NT2/D1 (cell line): ENCODE data around the gene FAM174B.

Experiments
- DNase-seq: peaks from one replicate; pipeline ENCODE4 v3.0.0-alpha.2; 2011; ENCODE audit warnings: low read depth, low spot score
- H3K27me3 ChIP-seq: 2 replicates; pipeline ENCODE4 v1.6.0; 2011; ENCODE audit warnings: mild to moderate bottlenecking; ENCODE audit not compliant: insufficient read length, insufficient read depth
- H3K36me3 ChIP-seq: 2 replicates; pipeline ENCODE4 v1.6.1; 2011; ENCODE audit warnings: mild to moderate bottlenecking, low read length, mixed read lengths; ENCODE audit not compliant: insufficient read depth, insufficient read length
- H3K4me1 ChIP-seq: 2 replicates; pipeline ENCODE4 v1.5.1; 2011; ENCODE audit not compliant: insufficient read depth, insufficient read length
- H3K4me3 ChIP-seq: 2 replicates; pipeline ENCODE4 v1.5.1; 2011; ENCODE audit warnings: low read depth; ENCODE audit not compliant: insufficient read length
- H3K9ac ChIP-seq: 2 replicates; pipeline ENCODE4 v1.6.0; 2011; ENCODE audit warnings: low read depth; ENCODE audit not compliant: insufficient read length
- H3K9me3 ChIP-seq: 2 replicates; pipeline ENCODE4 v1.5.1; 2011; ENCODE audit warnings: mild to moderate bottlenecking, low read length; ENCODE audit not compliant: insufficient read depth
- SUZ12 ChIP-seq: IDR thresholded peaks from 2 replicates; pipeline ENCODE4 v1.6.1; 2011; ENCODE audit not compliant: insufficient read length, insufficient read depth; ENCODE audit errors: extremely low read depth
- YY1 ChIP-seq: IDR thresholded peaks from 2 replicates; pipeline ENCODE4 v1.6.1; 2011; ENCODE audit not compliant: insufficient read length, insufficient read depth
- ZNF274 ChIP-seq: IDR thresholded peaks from 2 replicates; pipeline ENCODE4 v1.6.1; 2011; ENCODE audit warnings: mild to moderate bottlenecking, low read depth, low read length

The FAM174B gene

GRCh38 chr15:92616621-92617548 lies 38.7 kb downstream of the FAM174B start:
- DNase-seq, result no peak
- no peaks in the 10 kb centered on the region for H3K9me3 ChIP-seq
- H3K36me3 ChIP-seq, result peaks cover 44% of the 10 kb centered on the region
- peaks cover 15% of the 10 kb centered on the region for H3K4me1 ChIP-seq
- H3K9ac ChIP-seq, result peak overlapping the region; percentile 59
- H3K27me3 ChIP-seq, result no peaks in the 10 kb centered on the region
- TF ChIP-seq ZNF274 (no peak), SUZ12 (no peak), YY1 (no peak)
- H3K4me3 ChIP-seq, result no peak overlapping the region

GRCh38 chr15:92614791-92615785 lies 40.5 kb downstream of the FAM174B start:
- peaks cover 15% of the 10 kb centered on the region for H3K4me1 ChIP-seq
- no peak overlapping the region for H3K4me3 ChIP-seq
- H3K36me3 ChIP-seq, result peaks cover 40% of the 10 kb centered on the region
- no peak for DNase-seq
- no peak for TF ChIP-seq ZNF274
- TF ChIP-seq SUZ12, result no peak
- no peak for TF ChIP-seq YY1
- H3K9ac ChIP-seq, result no peak overlapping the region
- no peaks in the 10 kb centered on the region for H3K27me3 ChIP-seq
- H3K9me3 ChIP-seq, result no peaks in the 10 kb centered on the region

- peaks cover 15% of the 10 kb centered on the region for H3K4me1 ChIP-seq
- no peak overlapping the region for H3K4me3 ChIP-seq
- H3K9ac ChIP-seq, result no peak overlapping the region
- H3K9me3 ChIP-seq, result no peaks in the 10 kb centered on the region
- H3K36me3 ChIP-seq, result peaks cover 36% of the 10 kb centered on the region
- DNase-seq, result no peak
- no peak for TF ChIP-seq YY1
- TF ChIP-seq SUZ12, result no peak
- no peak for TF ChIP-seq ZNF274
- no peaks in the 10 kb centered on the region for H3K27me3 ChIP-seq
These were observed 41.3 kb downstream of the FAM174B start for GRCh38 chr15:92614301-92614700.

- Histone ChIP-seq H3K4me1 (peaks cover 15% of the 10 kb centered on the region), H3K4me3 (no peak overlapping the region), H3K9me3 (no peaks in the 10 kb centered on the region), H3K27me3 (no peaks in the 10 kb centered on the region), H3K36me3 (peaks cover 31% of the 10 kb centered on the region), H3K9ac (no peak overlapping the region)
- no peak for DNase-seq
- TF ChIP-seq ZNF274 (no peak), YY1 (no peak), SUZ12 (no peak)
These were observed 41.7 kb downstream of the FAM174B start for GRCh38 chr15:92613841-92614240.

GRCh38 chr15:92612891-92613290 lies 42.7 kb downstream of the FAM174B start:
- no peak for TF ChIP-seq ZNF274
- TF ChIP-seq YY1, result no peak
- no peak for TF ChIP-seq SUZ12
- H3K27me3 ChIP-seq, result no peaks in the 10 kb centered on the region
- no peak for DNase-seq

GRCh38 chr15:92611995-92612745 lies 43.4 kb downstream of the FAM174B start:
- H3K9ac ChIP-seq, result no peak overlapping the region
- DNase-seq, result no peak
- H3K4me3 ChIP-seq, result no peak overlapping the region
- no peaks in the 10 kb centered on the region for H3K27me3 ChIP-seq
- H3K4me1 ChIP-seq, result peaks cover 7% of the 10 kb centered on the region
- no peaks in the 10 kb centered on the region for H3K9me3 ChIP-seq
- TF ChIP-seq SUZ12, result no peak
- TF ChIP-seq YY1, result no peak
- no peak for TF ChIP-seq ZNF274
- peaks cover 22% of the 10 kb centered on the region for H3K36me3 ChIP-seq

More at GRCh38 chr15:92612891-92613290, 42.7 kb downstream of the FAM174B start:
- H3K36me3 ChIP-seq, result peaks cover 22% of the 10 kb centered on the region
- no peaks in the 10 kb centered on the region for H3K9me3 ChIP-seq
- H3K4me1 ChIP-seq, result peaks cover 13% of the 10 kb centered on the region
- H3K9ac ChIP-seq, result no peak overlapping the region
- H3K4me3 ChIP-seq, result no peak overlapping the region
